Keratinocyte (primary cell): ENCODE measurements around the gene NEK10. TPM values are rescaled to one million over a fixed set of nuclear protein-coding genes. Genes with fewer than 3 reads are reported as not detected.

ENCODE experiments used
- DNase-seq: peaks from one replicate; pipeline ENCODE4 v3.0.0-alpha.2; 2011; ENCODE audit warnings: low read depth, missing footprints, low spot score
- FAIRE-seq: peaks from 2 replicates; lab custom pipeline; 2011; peaks lifted over from hg19 to GRCh38; lab: Jason Lieb, UNC
- H2AFZ ChIP-seq: 2 replicates; pipeline ENCODE4 v1.6.0; 2012; ENCODE audit warnings: low read length, control low read depth, inconsistent platforms; ENCODE audit not compliant: control insufficient read depth
- H3K27ac ChIP-seq: 2 replicates; pipeline ENCODE4 v1.5.1; 2011; ENCODE audit warnings: low read length; ENCODE audit not compliant: control insufficient read depth, insufficient read depth
- H3K27me3 ChIP-seq: 3 replicates; pipeline ENCODE4 v1.6.0; 2011; ENCODE audit warnings: low read length; ENCODE audit not compliant: control insufficient read depth, insufficient read depth; ENCODE audit errors: extremely low read depth
- H3K36me3 ChIP-seq, 2 experiments: 2 replicates in 1 of 2; 3 replicates in 1 of 2; pipeline ENCODE4 v1.5.1; 2011; ENCODE audit warnings: low read length in 2 of 2, mild to moderate bottlenecking in 1 of 2; ENCODE audit not compliant: control insufficient read depth in 2 of 2, insufficient read depth in 2 of 2; ENCODE audit errors: extremely low read depth in 1 of 2
- H3K4me1 ChIP-seq: 3 replicates; pipeline ENCODE4 v1.5.1; 2011; ENCODE audit warnings: low read length; ENCODE audit not compliant: control insufficient read depth, insufficient read depth; ENCODE audit errors: extremely low read depth
- H3K4me2 ChIP-seq: 3 replicates; pipeline ENCODE4 v1.6.0; 2011; ENCODE audit warnings: low read depth, low read length; ENCODE audit not compliant: control insufficient read depth, insufficient read depth; ENCODE audit errors: extremely low read depth
- H3K4me3 ChIP-seq, 3 experiments: fragments of 200-600 bp in 1 of 3; sonication (generic) in 1 of 3; 2 replicates in 2 of 3; 3 replicates in 1 of 3; pipeline ENCODE4 v1.5.1; 2011 to 2016; ENCODE audit warnings: low read length in 3 of 3, mild to moderate bottlenecking in 3 of 3, control low read depth in 2 of 3, inconsistent platforms in 1 of 3, low read depth in 1 of 3, mixed read lengths in 1 of 3, mixed run types in 1 of 3, moderate library complexity in 1 of 3; ENCODE audit not compliant: control insufficient read depth in 2 of 3, insufficient read depth in 2 of 3; ENCODE audit errors: extremely low read depth in 1 of 3
- H3K79me2 ChIP-seq: 2 replicates; pipeline ENCODE4 v1.6.0; 2012; ENCODE audit warnings: low read length; ENCODE audit not compliant: control insufficient read depth, insufficient read depth
- H3K9ac ChIP-seq: 3 replicates; pipeline ENCODE4 v1.6.0; 2011; ENCODE audit warnings: low read length; ENCODE audit not compliant: control insufficient read depth, insufficient read depth; ENCODE audit errors: extremely low read depth
- H3K9me1 ChIP-seq: 3 replicates; pipeline ENCODE4 v1.6.0; 2011; ENCODE audit warnings: low read length; ENCODE audit not compliant: control insufficient read depth, insufficient read depth; ENCODE audit errors: extremely low read depth
- H3K9me3 ChIP-seq: 2 replicates; pipeline ENCODE4 v1.5.1; 2012; ENCODE audit warnings: low read depth, low read length; ENCODE audit not compliant: control insufficient read depth
- H4K20me1 ChIP-seq: 3 replicates; pipeline ENCODE4 v1.6.0; 2011; ENCODE audit warnings: low read length; ENCODE audit not compliant: control insufficient read depth, insufficient read depth; ENCODE audit errors: extremely low read depth
- CTCF ChIP-seq, 3 experiments: IDR thresholded peaks in 1 of 3; conservative IDR thresholded peaks in 1 of 3; optimal IDR thresholded peaks in 1 of 3; 2 replicates in 2 of 3; 3 replicates in 1 of 3; pipeline versions ENCODE3 to v1.5.1; 2011; ENCODE audit warnings: low read length in 3 of 3, mild to moderate bottlenecking in 3 of 3, moderate library complexity in 2 of 3, control low read depth in 1 of 3, inconsistent platforms in 1 of 3; ENCODE audit not compliant: insufficient read depth in 2 of 3; ENCODE audit errors: extremely low read depth in 1 of 3
- EZH2 ChIP-seq: IDR thresholded peaks from one replicate; pipeline ENCODE4 v1.6.1; 2012; ENCODE audit warnings: inconsistent platforms, mild to moderate bottlenecking, low read length, moderate library complexity
- dilution Hi-C: fragments of 300-500 bp; cut with MboI; formaldehyde crosslinking; loops from one replicate; pipeline ENCODE4 v1.7.0; 2020; ENCODE audit warnings: low sequenced_read_pairs; ENCODE audit not compliant: extremely low pct_ligation_motif_present
- polyA minus RNA-seq, 3 experiments: library from RNA; depleted of rRNA, polyadenylated mRNA; stranded (reverse); fragments of >200 nt; gene quantifications; 1 replicate in 1 of 3; 2 replicates in 1 of 3; 3 replicates in 1 of 3; pipeline ENCODE4 v1.2.3, GENCODE V29; 2011
- polyA plus RNA-seq, 5 experiments: library from polyadenylated mRNA; depleted of rRNA in 3 of 5; stranded (reverse) in 3 of 5; stranded (forward) in 1 of 5; unstranded in 1 of 5; fragments of >200 nt; gene quantifications; 1 replicate in 1 of 5; 2 replicates in 3 of 5; 3 replicates in 1 of 5; pipeline versions ENCODE4 v1.2.1 to v1.2.3, GENCODE V29; 2011 to 2012; ENCODE audit warnings: missing spikeins in 2 of 5, low read depth in 1 of 5, low replicate concordance in 1 of 5

NEK10 gene, protein sequence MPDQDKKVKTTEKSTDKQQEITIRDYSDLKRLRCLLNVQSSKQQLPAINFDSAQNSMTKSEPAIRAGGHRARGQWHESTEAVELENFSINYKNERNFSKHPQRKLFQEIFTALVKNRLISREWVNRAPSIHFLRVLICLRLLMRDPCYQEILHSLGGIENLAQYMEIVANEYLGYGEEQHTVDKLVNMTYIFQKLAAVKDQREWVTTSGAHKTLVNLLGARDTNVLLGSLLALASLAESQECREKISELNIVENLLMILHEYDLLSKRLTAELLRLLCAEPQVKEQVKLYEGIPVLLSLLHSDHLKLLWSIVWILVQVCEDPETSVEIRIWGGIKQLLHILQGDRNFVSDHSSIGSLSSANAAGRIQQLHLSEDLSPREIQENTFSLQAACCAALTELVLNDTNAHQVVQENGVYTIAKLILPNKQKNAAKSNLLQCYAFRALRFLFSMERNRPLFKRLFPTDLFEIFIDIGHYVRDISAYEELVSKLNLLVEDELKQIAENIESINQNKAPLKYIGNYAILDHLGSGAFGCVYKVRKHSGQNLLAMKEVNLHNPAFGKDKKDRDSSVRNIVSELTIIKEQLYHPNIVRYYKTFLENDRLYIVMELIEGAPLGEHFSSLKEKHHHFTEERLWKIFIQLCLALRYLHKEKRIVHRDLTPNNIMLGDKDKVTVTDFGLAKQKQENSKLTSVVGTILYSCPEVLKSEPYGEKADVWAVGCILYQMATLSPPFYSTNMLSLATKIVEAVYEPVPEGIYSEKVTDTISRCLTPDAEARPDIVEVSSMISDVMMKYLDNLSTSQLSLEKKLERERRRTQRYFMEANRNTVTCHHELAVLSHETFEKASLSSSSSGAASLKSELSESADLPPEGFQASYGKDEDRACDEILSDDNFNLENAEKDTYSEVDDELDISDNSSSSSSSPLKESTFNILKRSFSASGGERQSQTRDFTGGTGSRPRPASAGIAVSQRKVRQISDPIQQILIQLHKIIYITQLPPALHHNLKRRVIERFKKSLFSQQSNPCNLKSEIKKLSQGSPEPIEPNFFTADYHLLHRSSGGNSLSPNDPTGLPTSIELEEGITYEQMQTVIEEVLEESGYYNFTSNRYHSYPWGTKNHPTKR
- polyA plus RNA-seq (0.37 to 0.98 TPM (median 0.97 TPM) in 3 replicates), polyA minus RNA-seq (2.6 to 5.0 TPM in 2 of 3 replicates, not detected in the other)
- 0.49 TPM for polyA plus RNA-seq (2011; ENCODE audit: low read depth)
- polyA plus RNA-seq (2011; cell fraction: cytosol; rRNA removed) = 0.27 and 0.49 TPM in 2 replicates
- polyA plus RNA-seq (2011; cell fraction: nucleus; rRNA removed) = 1.1 and 2.2 TPM in 2 replicates
- 0.29 and 0.55 TPM in 2 replicates for polyA plus RNA-seq (2012; ENCODE audit: low replicate concordance)
- not detected for polyA minus RNA-seq (2011; cell fraction: cytosol; rRNA and poly(A)+ RNA removed)
- 7.0 and 13.3 TPM in 2 replicates for polyA minus RNA-seq (2011; cell fraction: nucleus; rRNA and poly(A)+ RNA removed)

DNA sequence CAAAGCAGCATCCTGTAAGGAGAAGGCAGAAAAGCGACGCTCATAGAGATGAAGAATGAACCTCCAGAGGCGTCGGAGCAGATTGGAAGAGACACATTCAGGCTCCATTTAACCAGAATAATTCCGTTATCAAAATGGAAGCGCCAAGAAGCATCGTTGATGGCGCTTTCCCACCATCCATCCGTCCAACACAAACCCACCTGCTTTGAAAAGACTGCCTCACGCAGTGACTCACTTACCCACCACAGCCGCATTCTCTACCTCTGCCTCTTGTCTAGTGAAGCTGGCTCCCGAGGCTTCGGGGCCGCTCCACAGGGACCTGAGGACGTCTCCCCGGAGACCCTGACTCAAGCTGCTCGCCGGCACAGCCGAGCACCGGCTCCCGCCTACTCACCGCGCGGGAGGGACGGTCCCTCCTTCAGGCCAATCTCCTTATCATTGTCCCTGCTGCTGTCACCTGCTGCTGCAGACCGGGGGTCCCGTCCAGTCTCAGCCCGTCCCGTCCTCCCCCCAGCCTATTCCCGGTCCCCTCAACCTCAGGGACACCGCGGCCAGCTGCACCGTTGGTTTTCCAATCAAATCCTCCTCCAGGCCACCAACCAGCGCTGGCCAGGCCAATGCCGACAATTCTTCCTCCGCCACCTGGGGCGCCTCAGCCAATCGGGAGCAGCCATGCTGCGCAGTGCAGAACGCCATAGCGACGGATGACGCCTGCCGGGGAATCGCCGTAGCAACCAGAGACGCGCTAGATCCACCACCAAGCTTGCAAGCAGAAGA is at the start of gene NEK10:
Gene NEK10, minus strand, starts transcription at position 553 of the 777 bp plus-strand sequence. CDS start 16,501 bp downstream, outside the sequence.
- DNase-seq (peak; percentile 36), FAIRE-seq (peak; percentile 9)
- no peaks in the 10 kb centered on the region for H3K9me1 ChIP-seq
- TF ChIP-seq EZH2 (no peak), CTCF (optimal IDR thresholded peaks at IDR 0.05 in 1 of 3, IDR thresholded peaks at IDR 0.05 in 1 of 3, conservative IDR thresholded peaks at IDR 0.05 in 1 of 3; ENCODE audit: extremely low read depth in 1 of 3, insufficient read depth in 2 of 3, low read length in 3 of 3) (no peak)
- H4K20me1 ChIP-seq = no peaks in the 10 kb centered on the region
- no peaks in the 10 kb centered on the region for H3K9me3 ChIP-seq
- H3K4me3 ChIP-seq = peak within 1 kb of the TSS; percentile 48 to 91 (median 79)
- peak within 1 kb of the TSS; percentile 94 for H3K4me2 ChIP-seq
- peak within 1 kb of the TSS; percentile 94 for H2AFZ ChIP-seq
- H3K27me3 ChIP-seq = no peaks in the 10 kb centered on the region
- H3K4me1 ChIP-seq = peaks cover 12% of the 10 kb centered on the region
- dilution Hi-C loops = no loop called here
- no peaks in the 10 kb centered on the region for H3K79me2 ChIP-seq
- peak within 1 kb of the TSS; percentile 65 for H3K9ac ChIP-seq
- H3K27ac ChIP-seq = no peak within 1 kb of the TSS
- no peaks in the 10 kb centered on the region for H3K36me3 ChIP-seq

DNA sequence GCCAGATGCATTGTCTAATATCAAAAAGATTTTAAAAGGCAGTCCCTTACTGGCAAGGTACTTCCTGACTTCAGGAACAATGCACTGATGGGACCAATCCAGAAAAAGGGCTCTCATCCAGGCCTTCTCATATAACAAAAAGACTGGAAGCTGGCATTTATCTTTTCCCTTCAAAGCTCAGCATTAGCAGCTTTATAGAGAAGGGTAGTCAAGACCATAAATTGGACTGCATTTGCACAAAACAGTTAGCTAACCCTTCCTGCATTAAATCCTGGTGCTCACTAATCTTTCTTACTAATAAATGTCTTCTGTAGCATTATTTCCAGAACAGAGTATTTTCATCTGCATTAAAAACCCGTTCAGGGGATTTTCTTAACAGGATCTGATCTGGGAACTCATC is 46.0 kb upstream of the NEK10 start:
- H4K20me1 ChIP-seq = no peaks in the 10 kb centered on the region
- H3K4me3 ChIP-seq = no peak overlapping the region
- DNase-seq = no peak
- H3K9me1 ChIP-seq = no peaks in the 10 kb centered on the region
- H3K4me2 ChIP-seq = no peak overlapping the region
- no peak overlapping the region for H3K27ac ChIP-seq
- no peaks in the 10 kb centered on the region for H3K79me2 ChIP-seq
- H3K27me3 ChIP-seq = no peaks in the 10 kb centered on the region
- FAIRE-seq = no peak
- H2AFZ ChIP-seq = no peak overlapping the region
- no peak overlapping the region for H3K9ac ChIP-seq
- peaks cover 9 to 15% of the 10 kb centered on the region in 2 experiments for H3K36me3 ChIP-seq
- TF ChIP-seq EZH2 (no peak), CTCF (optimal IDR thresholded peaks at IDR 0.05 in 1 of 3, IDR thresholded peaks at IDR 0.05 in 1 of 3, conservative IDR thresholded peaks at IDR 0.05 in 1 of 3; ENCODE audit: extremely low read depth in 1 of 3, insufficient read depth in 2 of 3, low read length in 3 of 3) (no peak)
- dilution Hi-C loops = no loop called here
- H3K4me1 ChIP-seq = no peaks in the 10 kb centered on the region
- no peaks in the 10 kb centered on the region for H3K9me3 ChIP-seq
